Skeletal muscle tissue (tissue), 4 donors: ENCODE measurements around the gene DNAH7. TPM values are rescaled to one million over a fixed set of nuclear protein-coding genes. Genes with fewer than 3 reads are reported as not detected.
"Not testable (repeated sequence)": the region's sequence is repeated elsewhere in the genome, so short reads cannot be mapped to it uniquely, and the experiment has no call there.

Experiments
- H3K27ac ChIP-seq: one replicate; pipeline ENCODE4 v1.7.0; 2013; ENCODE audit warnings: mild to moderate bottlenecking, low read depth, low read length, inconsistent platforms
- H3K27me3 ChIP-seq, 3 donors: one replicate each; pipeline ENCODE4 v1.7.0; 2013; ENCODE audit warnings: low read length in 3 of 3; ENCODE audit not compliant: control insufficient read depth in 3 of 3, insufficient read depth in 3 of 3
- H3K36me3 ChIP-seq, 3 donors: one replicate each; pipeline ENCODE4 v1.7.0; 2013; ENCODE audit warnings: low read length in 3 of 3; ENCODE audit not compliant: control insufficient read depth in 3 of 3, insufficient read depth in 3 of 3
- H3K4me1 ChIP-seq, 3 donors: one replicate each; pipeline ENCODE4 v1.7.0; 2013; ENCODE audit warnings: low read length in 3 of 3, mild to moderate bottlenecking in 3 of 3; ENCODE audit not compliant: control insufficient read depth in 3 of 3, insufficient read depth in 3 of 3
- H3K4me3 ChIP-seq, 3 donors: one replicate each; pipeline ENCODE4 v1.7.0; 2013; ENCODE audit warnings: low read length in 3 of 3
- H3K9ac ChIP-seq, 3 donors: one replicate each; pipeline ENCODE4 v1.7.0; 2013; ENCODE audit warnings: low read length in 3 of 3, mild to moderate bottlenecking in 3 of 3, moderate library complexity in 2 of 3, low read depth in 1 of 3
- H3K9me3 ChIP-seq, 3 donors: one replicate each; pipeline ENCODE4 v1.7.0; 2013; ENCODE audit warnings: low read length in 3 of 3; ENCODE audit not compliant: control insufficient read depth in 3 of 3
- total RNA-seq: library from RNA; depleted of rRNA; stranded (reverse); fragments of >200 nt; gene quantifications from one replicate; pipeline ENCODE4 v1.2.3, GENCODE V29; 2014
- donor health status: Osteomylitis.

The DNAH7 gene
- total RNA-seq, 1 donor from 2014 or later: under 0.01 TPM

GRCh38 chr2:196099916-196100315 is 31.3 kb upstream of the DNAH7 start:
- H3K36me3 ChIP-seq: no peaks in the 10 kb centered on the region
- H3K27me3 ChIP-seq: no peaks in the 10 kb centered on the region
- H3K9me3 ChIP-seq: no peaks in the 10 kb centered on the region
- H3K4me1 ChIP-seq: no peaks in the 10 kb centered on the region
- no peak overlapping the region for H3K4me3 ChIP-seq
- no peak overlapping the region for H3K27ac ChIP-seq
- H3K9ac ChIP-seq: no peak overlapping the region

- Histone ChIP-seq H3K4me3 (no peak overlapping the region), H3K27me3 (no peaks in the 10 kb centered on the region), H3K27ac (no peak overlapping the region), H3K36me3 (no peaks in the 10 kb centered on the region), H3K4me1 (no peaks in the 10 kb centered on the region), H3K9ac (no peak overlapping the region), H3K9me3 (no peaks in the 10 kb centered on the region)
These were observed 29.4 kb upstream of the DNAH7 start for GRCh38 chr2:196097864-196098660.

GRCh38 chr2:196096982-196097745 is 28.5 kb upstream of the DNAH7 start:
- H3K27me3 ChIP-seq: no peaks in the 10 kb centered on the region
- no peak overlapping the region for H3K4me3 ChIP-seq
- H3K36me3 ChIP-seq: no peaks in the 10 kb centered on the region
- no peak overlapping the region for H3K27ac ChIP-seq
- no peaks in the 10 kb centered on the region for H3K9me3 ChIP-seq
- H3K4me1 ChIP-seq: no peaks in the 10 kb centered on the region
- H3K9ac ChIP-seq: no peak overlapping the region

GRCh38 chr2:196096264-196096663 is 27.6 kb upstream of the DNAH7 start:
- no peak overlapping the region for H3K27ac ChIP-seq
- no peaks in the 10 kb centered on the region for H3K4me1 ChIP-seq
- H3K9me3 ChIP-seq: no peaks in the 10 kb centered on the region
- no peak overlapping the region for H3K9ac ChIP-seq
- H3K27me3 ChIP-seq: no peaks in the 10 kb centered on the region
- no peaks in the 10 kb centered on the region for H3K36me3 ChIP-seq
- H3K4me3 ChIP-seq: no peak overlapping the region

GRCh38 chr2:196089448-196089847 is 20.8 kb upstream of the DNAH7 start:
- not testable (repeated sequence) for H3K36me3 ChIP-seq, H3K4me1 ChIP-seq, H3K9ac ChIP-seq, H3K27ac ChIP-seq, H3K27me3 ChIP-seq, H3K4me3 ChIP-seq, H3K9me3 ChIP-seq

- Histone ChIP-seq H3K36me3 (no peaks in the 10 kb centered on the region), H3K4me3 (no peak overlapping the region), H3K27me3 (no peaks in the 10 kb centered on the region), H3K27ac (no peak overlapping the region), H3K4me1 (no peaks in the 10 kb centered on the region), H3K9me3 (no peaks in the 10 kb centered on the region), H3K9ac (no peak overlapping the region)
These were observed 19.6 kb upstream of the DNAH7 start for GRCh38 chr2:196088203-196088602.

- no peaks in the 10 kb centered on the region for H3K36me3 ChIP-seq
- H3K9ac ChIP-seq: no peak overlapping the region
- H3K9me3 ChIP-seq: no peaks in the 10 kb centered on the region
- H3K4me1 ChIP-seq: no peaks in the 10 kb centered on the region
- no peaks in the 10 kb centered on the region for H3K27me3 ChIP-seq
- no peak overlapping the region for H3K4me3 ChIP-seq
- H3K27ac ChIP-seq: no peak overlapping the region
These were observed 18.1 kb upstream of the DNAH7 start for GRCh38 chr2:196086517-196087368.

GRCh38 chr2:196083601-196084000 is 15.0 kb upstream of the DNAH7 start:
- Histone ChIP-seq H3K27me3 (no peaks in the 10 kb centered on the region), H3K27ac (no peak overlapping the region), H3K4me1 (no peaks in the 10 kb centered on the region), H3K36me3 (no peaks in the 10 kb centered on the region), H3K9me3 (no peaks in the 10 kb centered on the region), H3K9ac (no peak overlapping the region), H3K4me3 (no peak overlapping the region)

- Histone ChIP-seq H3K9ac (no peak overlapping the region), H3K27me3 (no peaks in the 10 kb centered on the region), H3K27ac (no peak overlapping the region)
These were observed 11.9 kb upstream of the DNAH7 start for GRCh38 chr2:196080526-196080925.

More at GRCh38 chr2:196080526-196080925, 11.9 kb upstream of the DNAH7 start:
- Histone ChIP-seq H3K4me3 (no peak overlapping the region), H3K36me3 (no peaks in the 10 kb centered on the region), H3K4me1 (no peaks in the 10 kb centered on the region), H3K9me3 (no peaks in the 10 kb centered on the region)
